ENCODE results near the gene SP3.

DNA sequence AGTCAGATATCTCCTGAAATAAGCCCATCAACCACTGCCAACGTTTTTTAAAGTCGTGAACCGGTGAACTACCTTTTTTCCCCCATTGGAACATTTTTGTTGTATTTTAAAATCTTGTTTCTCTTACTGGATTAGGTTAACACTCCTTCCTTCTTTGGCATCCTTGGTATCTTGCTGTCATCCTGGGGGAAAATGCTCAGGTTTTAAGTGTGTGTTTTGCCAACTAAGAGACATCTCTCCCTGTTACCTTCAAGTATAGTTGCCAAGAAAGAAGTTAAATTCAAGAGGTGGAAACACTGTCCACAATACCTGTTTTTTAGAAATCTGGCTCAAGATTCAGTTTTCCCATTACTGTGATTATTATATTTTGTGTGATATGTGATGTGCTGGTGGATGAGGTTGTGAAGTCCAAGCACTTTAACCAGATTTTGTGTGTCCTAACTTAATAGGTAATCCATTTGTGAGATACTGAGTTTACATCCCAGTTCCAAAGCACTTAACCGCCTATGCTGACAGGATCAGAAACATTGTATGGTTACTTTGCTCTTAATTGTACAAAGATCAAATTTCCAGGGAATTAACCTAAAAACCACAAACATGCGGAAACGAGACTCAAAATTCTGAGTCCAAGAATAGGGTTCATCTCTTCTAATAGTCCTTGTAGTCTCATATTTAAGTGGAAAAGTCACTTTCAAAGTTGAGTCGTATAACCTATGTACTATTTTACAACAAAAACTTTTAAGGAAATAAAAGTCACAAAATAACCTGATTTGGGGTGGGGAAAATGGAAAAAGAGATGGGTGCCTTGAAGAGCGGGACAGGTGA is 1.3 kb upstream of the SP3 start:
- TF ChIP-seq, protein P1, sequence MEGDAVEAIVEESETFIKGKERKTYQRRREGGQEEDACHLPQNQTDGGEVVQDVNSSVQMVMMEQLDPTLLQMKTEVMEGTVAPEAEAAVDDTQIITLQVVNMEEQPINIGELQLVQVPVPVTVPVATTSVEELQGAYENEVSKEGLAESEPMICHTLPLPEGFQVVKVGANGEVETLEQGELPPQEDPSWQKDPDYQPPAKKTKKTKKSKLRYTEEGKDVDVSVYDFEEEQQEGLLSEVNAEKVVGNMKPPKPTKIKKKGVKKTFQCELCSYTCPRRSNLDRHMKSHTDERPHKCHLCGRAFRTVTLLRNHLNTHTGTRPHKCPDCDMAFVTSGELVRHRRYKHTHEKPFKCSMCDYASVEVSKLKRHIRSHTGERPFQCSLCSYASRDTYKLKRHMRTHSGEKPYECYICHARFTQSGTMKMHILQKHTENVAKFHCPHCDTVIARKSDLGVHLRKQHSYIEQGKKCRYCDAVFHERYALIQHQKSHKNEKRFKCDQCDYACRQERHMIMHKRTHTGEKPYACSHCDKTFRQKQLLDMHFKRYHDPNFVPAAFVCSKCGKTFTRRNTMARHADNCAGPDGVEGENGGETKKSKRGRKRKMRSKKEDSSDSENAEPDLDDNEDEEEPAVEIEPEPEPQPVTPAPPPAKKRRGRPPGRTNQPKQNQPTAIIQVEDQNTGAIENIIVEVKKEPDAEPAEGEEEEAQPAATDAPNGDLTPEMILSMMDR (conservative IDR thresholded peaks at IDR 0.05; ENCODE audit: low read length): no peak
- no peak for TF ChIP-seq EZH2phosphoT487 (IDR thresholded peaks at IDR 0.05; ENCODE audit: borderline replicate concordance, low read depth, low read length)
